ENCODE measurements around the gene NEK6. TPM values are rescaled to one million over a fixed set of nuclear protein-coding genes. Genes with fewer than 3 reads are reported as not detected.
A peak's percentile ranks its signal among the peaks of the same experiment; 100 is the strongest.

Gene NEK6
- total and polyA plus RNA-seq, 2 of the 8 experiments (the other 6 are each of a cell fraction or from before 2014, with no cell fraction given): 17.7 to 19.7 TPM

DNA sequence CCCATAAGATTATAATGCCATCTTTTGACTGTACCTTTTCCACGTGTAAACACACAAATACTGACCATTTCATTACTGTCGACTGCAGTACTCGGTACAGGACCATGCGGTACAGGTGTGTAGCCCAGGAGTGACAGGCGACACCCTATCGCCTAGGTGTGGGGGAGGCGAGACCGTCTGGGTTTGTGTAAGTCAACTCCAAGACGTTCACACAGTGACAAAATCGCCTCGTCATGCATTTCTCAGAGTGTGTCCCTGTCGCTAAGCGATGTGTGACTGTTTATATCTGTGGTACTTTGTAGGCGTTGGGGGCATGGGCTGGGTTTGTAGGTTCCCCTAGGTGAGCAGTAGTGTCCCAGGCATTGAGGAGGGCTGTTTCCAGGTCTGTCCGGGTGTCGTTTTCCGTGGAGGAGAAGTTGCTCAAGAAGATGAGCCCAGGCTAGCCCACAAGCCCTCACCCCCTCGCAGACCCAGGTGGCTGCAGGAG, 20.3 kb downstream of the NEK6 start:
- POLR2A ChIA-PET (ENCODE audit: partially characterized antibody): no interaction called here
- H3K27ac ChIP-seq (ENCODE audit: low read depth, low read length): no peak overlapping the region
- no peak overlapping the region for H3K4me2 ChIP-seq (ENCODE audit: insufficient read depth in 1 of 2, low read depth in 2 of 2, low read length in 2 of 2)
- H3K27me3 ChIP-seq (replicated peaks in 1 of 4; ENCODE audit: control insufficient read depth in 3 of 4, extremely low read depth in 1 of 4, insufficient read depth in 3 of 4, low read length in 3 of 4): no peaks in the 10 kb centered on the region
- H3K23ac ChIP-seq (ENCODE audit: insufficient read length): no peak overlapping the region
- no peak overlapping the region for H2AFZ ChIP-seq (ENCODE audit: low read length)
- H4K5ac ChIP-seq (ENCODE audit: insufficient read length, low read depth, low read length): no peak overlapping the region
- no peak overlapping the region for H4K91ac ChIP-seq (replicated peaks; ENCODE audit: insufficient read length, low read length)
- H2BK12ac ChIP-seq (ENCODE audit: low read depth, low read length): no peak overlapping the region
- WGBS, 2 experiments (ENCODE audit: extremely low coverage in 1 of 2, insufficient coverage in 1 of 2, insufficient read length in 1 of 2, insufficient replicate concordance in 2 of 2, low coverage in 1 of 2, low lambda C conversion rate in 2 of 2, missing lambda C conversion rate in 1 of 2): 90% methylated on average over 18 of the region's 18 CpGs; no CpG with 5 or more reads in 1 of the 2 experiments
- DNase-seq (ENCODE audit: low read depth in 1 of 2, low spot score in 2 of 2): no peak
- H3K36me3 ChIP-seq (ENCODE audit: control insufficient read depth in 2 of 4, insufficient read depth in 4 of 4, low read length in 3 of 4): no peaks in the 10 kb centered on the region
- peaks cover 14% of the 10 kb centered on the region; the same call in 1 of the 2 replicates for H3K79me1 ChIP-seq (ENCODE audit: low read depth, low read length)
- no peak overlapping the region for H3K14ac ChIP-seq (ENCODE audit: insufficient read length)
- no peak overlapping the region for H3K56ac ChIP-seq (replicated peaks; ENCODE audit: insufficient read length, low read depth, low read length)
- H3K4me1 ChIP-seq (replicated peaks in 1 of 4; ENCODE audit: control insufficient read depth in 3 of 4, insufficient read depth in 4 of 4, low read length in 3 of 4): peaks cover 0 to 3% (median 0%) of the 10 kb centered on the region in 4 experiments; a peak in 2 of 7 replicates
- 0 out of 2 replicates have a peak overlapping the region, but pooled peaks have one; percentile 53 for H2BK15ac ChIP-seq (ENCODE audit: low read length)
- H2BK20ac ChIP-seq (ENCODE audit: low read length): no peak overlapping the region
- H2BK120ac ChIP-seq (replicated peaks; ENCODE audit: low read depth, low read length): no peak overlapping the region
- TF ChIP-seq BACH1 (IDR thresholded peaks at IDR 0.05; ENCODE audit: low read length) (0 out of 2 replicates have a peak, but pooled peaks have one; percentile 30), ZNF274 (IDR thresholded peaks at IDR 0.05; ENCODE audit: borderline replicate concordance, extremely low read depth, low read length) (no peak), GABPA (IDR thresholded peaks at IDR 0.05; ENCODE audit: borderline replicate concordance, insufficient read depth, low read length) (no peak)
- CTCF ChIA-PET (ENCODE audit: partially characterized antibody): interaction anchor here (0.6 to 1.8 kb wide), 3 partner anchors 10 to 36 kb away, joined by 3 to 6 read pairs (median 3); no protein-coding TSS in a partner anchor
- H4K20me1 ChIP-seq (replicated peaks in 1 of 2; ENCODE audit: control insufficient read depth in 1 of 2, insufficient read depth in 2 of 2, low read length in 2 of 2): peaks cover 0 to 5% of the 10 kb centered on the region in 2 experiments
- peak overlapping the region; percentile 32; the same call in 1 of the 2 replicates for H2BK5ac ChIP-seq (ENCODE audit: low read depth, low read length)
- no peak overlapping the region for H3K18ac ChIP-seq (ENCODE audit: extremely low read depth, low read length)
- no peaks in the 10 kb centered on the region for H3K9me3 ChIP-seq (ENCODE audit: insufficient read depth in 2 of 2, low read depth in 1 of 2, low read length in 1 of 2)
- no peak overlapping the region for H3K4me3 ChIP-seq (ENCODE audit: extremely low read depth in 1 of 4, insufficient read depth in 2 of 4, low read depth in 3 of 4, low read length in 4 of 4)
- peaks cover 0 to 2% of the 10 kb centered on the region in 2 experiments; a peak in 1 of 4 replicates for H3K79me2 ChIP-seq (ENCODE audit: control insufficient read depth in 1 of 2, insufficient read depth in 2 of 2, low read length in 2 of 2)
- H3K4ac ChIP-seq (replicated peaks; ENCODE audit: insufficient read length, low read depth, low read length): no peak overlapping the region
- no peak overlapping the region for H4K8ac ChIP-seq (ENCODE audit: extremely low read depth, insufficient read depth, low read length)
- no peak overlapping the region for H2AK5ac ChIP-seq (ENCODE audit: low read depth, low read length)
- no peak overlapping the region for H3K9ac ChIP-seq (replicated peaks in 1 of 4; ENCODE audit: extremely low read depth in 1 of 4, low read depth in 3 of 4, low read length in 3 of 4)
- no peak for FAIRE-seq
- H3K23me2 ChIP-seq (ENCODE audit: low read depth, low read length): no peaks in the 10 kb centered on the region

Measured in H1 (cell line).